ENCODE measurements around the gene PHF12.

Gene PHF12

GRCh38 chr17:28917029-28917428 lies 34.3 kb downstream of the PHF12 start:
- peak overlapping the region; percentile 33 for H3K27ac ChIP-seq
- TF ChIP-seq, protein P1, sequence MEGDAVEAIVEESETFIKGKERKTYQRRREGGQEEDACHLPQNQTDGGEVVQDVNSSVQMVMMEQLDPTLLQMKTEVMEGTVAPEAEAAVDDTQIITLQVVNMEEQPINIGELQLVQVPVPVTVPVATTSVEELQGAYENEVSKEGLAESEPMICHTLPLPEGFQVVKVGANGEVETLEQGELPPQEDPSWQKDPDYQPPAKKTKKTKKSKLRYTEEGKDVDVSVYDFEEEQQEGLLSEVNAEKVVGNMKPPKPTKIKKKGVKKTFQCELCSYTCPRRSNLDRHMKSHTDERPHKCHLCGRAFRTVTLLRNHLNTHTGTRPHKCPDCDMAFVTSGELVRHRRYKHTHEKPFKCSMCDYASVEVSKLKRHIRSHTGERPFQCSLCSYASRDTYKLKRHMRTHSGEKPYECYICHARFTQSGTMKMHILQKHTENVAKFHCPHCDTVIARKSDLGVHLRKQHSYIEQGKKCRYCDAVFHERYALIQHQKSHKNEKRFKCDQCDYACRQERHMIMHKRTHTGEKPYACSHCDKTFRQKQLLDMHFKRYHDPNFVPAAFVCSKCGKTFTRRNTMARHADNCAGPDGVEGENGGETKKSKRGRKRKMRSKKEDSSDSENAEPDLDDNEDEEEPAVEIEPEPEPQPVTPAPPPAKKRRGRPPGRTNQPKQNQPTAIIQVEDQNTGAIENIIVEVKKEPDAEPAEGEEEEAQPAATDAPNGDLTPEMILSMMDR (conservative IDR thresholded peaks at IDR 0.05), result no peak

GRCh38 chr17:28916302-28916934 lies 34.9 kb downstream of the PHF12 start:
- TF ChIP-seq, protein P1 (conservative IDR thresholded peaks at IDR 0.05), result peak; percentile 95
- peak overlapping the region; percentile 33; the same call in 1 of the 2 replicates for H3K27ac ChIP-seq

- peak overlapping the region; percentile 2; the same call in 1 of the 2 replicates for H3K27ac ChIP-seq
- TF ChIP-seq, protein P1 (conservative IDR thresholded peaks at IDR 0.05), result no peak
Measured at GRCh38 chr17:28912938-28913333, 38.4 kb downstream of the PHF12 start.

GRCh38 chr17:28912281-28912937 lies 38.9 kb downstream of the PHF12 start:
- TF ChIP-seq, protein P1 (conservative IDR thresholded peaks at IDR 0.05), result peak; percentile 47
- peak overlapping the region; percentile 2; the same call in 1 of the 2 replicates for H3K27ac ChIP-seq

DNA sequence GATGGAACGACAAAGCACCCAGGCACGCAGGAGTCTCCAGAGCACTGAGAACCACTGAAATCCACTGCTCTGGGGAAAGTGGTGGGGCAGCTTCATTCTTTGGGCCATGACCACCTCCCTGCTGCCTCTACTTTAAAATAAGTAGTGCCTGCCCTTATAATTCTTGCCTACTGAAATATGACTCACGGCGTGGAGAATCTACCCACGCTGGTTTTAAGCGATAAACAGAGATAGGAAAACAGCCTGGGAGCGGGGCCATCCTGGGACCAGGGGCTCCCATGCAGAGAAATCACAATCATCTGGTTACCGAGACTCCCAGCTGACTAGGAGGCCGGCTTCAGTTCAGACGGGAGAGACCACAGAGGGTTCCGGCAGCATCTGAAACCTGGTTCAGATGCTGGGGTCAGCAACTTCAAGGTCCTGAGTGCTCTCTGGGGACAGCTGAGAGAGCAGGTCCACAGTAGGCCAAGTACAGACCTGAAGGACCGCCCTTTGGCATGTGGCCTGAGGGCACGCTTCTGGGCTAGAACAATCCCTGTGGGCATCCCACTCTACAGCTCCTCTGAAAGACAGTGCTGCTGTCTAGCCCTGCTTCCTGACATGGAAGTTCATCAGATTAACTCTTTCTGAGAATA lies 39.8 kb downstream of the PHF12 start:
- H3K27ac ChIP-seq, result no peak overlapping the region; the same call in 1 of the 2 replicates
- TF ChIP-seq, protein P1 (conservative IDR thresholded peaks at IDR 0.05), result no peak

- TF ChIP-seq, protein P1 (conservative IDR thresholded peaks at IDR 0.05), result no peak
- H3K27ac ChIP-seq, result no peak overlapping the region
Measured at GRCh38 chr17:28910534-28910933, 40.8 kb downstream of the PHF12 start.

DNA sequence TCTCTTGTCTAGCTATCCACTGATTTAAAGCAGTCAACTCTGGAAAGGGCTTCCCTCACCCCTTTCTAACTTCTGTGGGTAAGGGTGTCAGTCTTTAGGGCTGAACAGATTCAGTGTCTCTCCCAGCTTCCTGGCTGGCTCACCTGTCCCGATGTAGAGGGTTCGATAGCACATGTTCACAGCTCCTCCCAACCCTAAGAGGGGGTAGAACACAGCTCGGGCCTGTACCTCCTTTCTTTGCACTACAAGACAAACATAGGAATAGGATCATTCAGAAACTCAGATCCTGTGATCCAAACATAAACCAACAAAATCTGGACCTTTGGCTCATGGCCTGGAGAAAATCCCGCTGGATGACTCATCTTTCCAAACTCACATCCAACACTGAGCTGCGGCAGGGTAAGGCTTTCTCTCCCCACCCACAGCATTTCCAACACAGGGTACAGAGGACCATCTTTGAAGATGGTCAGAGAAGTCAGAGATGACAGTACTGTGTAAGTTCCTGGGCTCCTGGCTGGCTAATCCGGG lies 42.6 kb downstream of the PHF12 start:
- H3K27ac ChIP-seq, result peak overlapping the region; percentile 17

More for the DNA sequence above, 42.6 kb downstream of the PHF12 start:
- TF ChIP-seq, protein P1 (conservative IDR thresholded peaks at IDR 0.05), result no peak

Data from VCaP (cell line).